ENCODE data around the gene EXOC1. TPM values are rescaled to one million over a fixed set of nuclear protein-coding genes. Genes with fewer than 3 reads are reported as not detected.

EXOC1 gene
- total and polyA plus RNA-seq, 2 of the 4 experiments (the other 2 are of a cell fraction), result 19.9 to 49.5 TPM

GRCh38 chr4:55933611-55934010, 80.2 kb downstream of the EXOC1 start:
- no CpG with 5 or more reads among the region's 2 CpGs for WGBS, 2 experiments (ENCODE audit: extremely low coverage in 2 of 2, insufficient read length in 1 of 2)
- Histone ChIP-seq H3K36me3 (ENCODE audit: control insufficient read depth, insufficient read depth, low read length) (no peaks in the 10 kb centered on the region), H4K91ac (ENCODE audit: insufficient read depth, low read depth, low read length) (no peak overlapping the region), H3K27me3 (ENCODE audit: control insufficient read depth, insufficient read depth, low read length) (no peaks in the 10 kb centered on the region), H3K23ac (ENCODE audit: low read depth, low read length) (no peak overlapping the region), H2BK5ac (ENCODE audit: low read depth, low read length, poor library complexity, severe bottlenecking) (no peak overlapping the region), H3K9me1 (ENCODE audit: insufficient read depth, low read length) (peaks cover 11% of the 10 kb centered on the region; the same call in 1 of the 2 replicates), H3K18ac (ENCODE audit: low read depth, low read length) (no peak overlapping the region), H3K4me2 (ENCODE audit: low read depth, low read length) (no peak overlapping the region), H3K4ac (ENCODE audit: low read depth, low read length) (no peak overlapping the region), H3K14ac (replicated peaks; ENCODE audit: low read depth, low read length) (no peak overlapping the region), H2BK20ac (ENCODE audit: low read depth, low read length) (no peak overlapping the region), H3K4me3 (ENCODE audit: insufficient read depth, low read depth, low read length) (no peak overlapping the region), H2BK15ac (ENCODE audit: low read depth, low read length) (no peak overlapping the region; the same call in 2 of the 3 replicates), H3K27ac (ENCODE audit: insufficient read depth, low read length) (no peak overlapping the region), H2AK9ac (replicated peaks; ENCODE audit: low read depth, low read length, poor library complexity) (no peak overlapping the region), H4K5ac (ENCODE audit: low read depth, low read length) (no peak overlapping the region), H3K4me1 (ENCODE audit: control insufficient read depth, insufficient read depth, low read length) (peaks cover 8% of the 10 kb centered on the region), H4K20me1 (ENCODE audit: insufficient read depth, low read length) (no peaks in the 10 kb centered on the region), H3K79me1 (ENCODE audit: low read depth in 1 of 2, low read length in 2 of 2) (no peaks in the 10 kb centered on the region), H3K56ac (ENCODE audit: extremely low read depth, insufficient read depth, low read length) (no peak overlapping the region), H3K9ac (ENCODE audit: low read depth, low read length) (no peak overlapping the region), H3K9me3 (ENCODE audit: control insufficient read depth, insufficient read depth, low read length) (peaks cover 3% of the 10 kb centered on the region; the same call in 1 of the 2 replicates), H2AK5ac (ENCODE audit: low read depth, low read length) (no peak overlapping the region), H4K8ac (ENCODE audit: low read depth in 2 of 2, low read length in 2 of 2) (peak overlapping the region in 1 of 2 experiments; percentile 5; a peak in 1 of 4 replicates), H2BK120ac (ENCODE audit: low read depth, low read length) (no peak overlapping the region), H2AFZ (replicated peaks; ENCODE audit: low read length, poor library complexity) (no peak overlapping the region)
- in situ Hi-C loops (cut with MboI; ENCODE audit: low sequenced_read_pairs), result no loop called here
- POLR2A ChIA-PET (ENCODE audit: unreplicated experiment), result interaction anchor here (0.7 to 1.1 kb wide), 2 partner anchors 16 to 364 kb away, joined by 6 to 8 read pairs; partner anchors contain the start of gene CEP135
- dilution Hi-C loops (cut with HindIII; ENCODE audit: low sequenced_read_pairs, unreplicated experiment), result no loop called here
- TF ChIP-seq POLR2A (IDR thresholded peaks at IDR 0.05; ENCODE audit: low read depth, low read length) (no peak), USF2 (IDR thresholded peaks at IDR 0.05; ENCODE audit: low read depth, low read length) (no peak), RAD21 (IDR thresholded peaks at IDR 0.05; ENCODE audit: low read length) (no peak), MXI1 (IDR thresholded peaks at IDR 0.05; ENCODE audit: borderline replicate concordance, low read depth, low read length) (no peak), BHLHE40 (IDR thresholded peaks at IDR 0.05; ENCODE audit: low read depth, low read length) (no peak), CHD1 (IDR thresholded peaks at IDR 0.05; ENCODE audit: low read depth, low read length) (no peak), FOS (IDR thresholded peaks at IDR 0.05; ENCODE audit: low read depth, low read length) (no peak), RCOR1 (IDR thresholded peaks at IDR 0.05; ENCODE audit: insufficient replicate concordance, low read length) (no peak), CEBPB (IDR thresholded peaks at IDR 0.05; ENCODE audit: low read depth, low read length) (no peak), NFE2L2 (IDR thresholded peaks at IDR 0.05; ENCODE audit: low read depth, low read length) (no peak), MAFK (IDR thresholded peaks at IDR 0.05; ENCODE audit: low read depth, low read length) (no peak)
- TF ChIP-seq, protein P1, sequence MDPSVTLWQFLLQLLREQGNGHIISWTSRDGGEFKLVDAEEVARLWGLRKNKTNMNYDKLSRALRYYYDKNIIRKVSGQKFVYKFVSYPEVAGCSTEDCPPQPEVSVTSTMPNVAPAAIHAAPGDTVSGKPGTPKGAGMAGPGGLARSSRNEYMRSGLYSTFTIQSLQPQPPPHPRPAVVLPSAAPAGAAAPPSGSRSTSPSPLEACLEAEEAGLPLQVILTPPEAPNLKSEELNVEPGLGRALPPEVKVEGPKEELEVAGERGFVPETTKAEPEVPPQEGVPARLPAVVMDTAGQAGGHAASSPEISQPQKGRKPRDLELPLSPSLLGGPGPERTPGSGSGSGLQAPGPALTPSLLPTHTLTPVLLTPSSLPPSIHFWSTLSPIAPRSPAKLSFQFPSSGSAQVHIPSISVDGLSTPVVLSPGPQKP (IDR thresholded peaks at IDR 0.05; ENCODE audit: borderline replicate concordance, low read depth, low read length), result no peak
- TF ChIP-seq, protein P2, sequence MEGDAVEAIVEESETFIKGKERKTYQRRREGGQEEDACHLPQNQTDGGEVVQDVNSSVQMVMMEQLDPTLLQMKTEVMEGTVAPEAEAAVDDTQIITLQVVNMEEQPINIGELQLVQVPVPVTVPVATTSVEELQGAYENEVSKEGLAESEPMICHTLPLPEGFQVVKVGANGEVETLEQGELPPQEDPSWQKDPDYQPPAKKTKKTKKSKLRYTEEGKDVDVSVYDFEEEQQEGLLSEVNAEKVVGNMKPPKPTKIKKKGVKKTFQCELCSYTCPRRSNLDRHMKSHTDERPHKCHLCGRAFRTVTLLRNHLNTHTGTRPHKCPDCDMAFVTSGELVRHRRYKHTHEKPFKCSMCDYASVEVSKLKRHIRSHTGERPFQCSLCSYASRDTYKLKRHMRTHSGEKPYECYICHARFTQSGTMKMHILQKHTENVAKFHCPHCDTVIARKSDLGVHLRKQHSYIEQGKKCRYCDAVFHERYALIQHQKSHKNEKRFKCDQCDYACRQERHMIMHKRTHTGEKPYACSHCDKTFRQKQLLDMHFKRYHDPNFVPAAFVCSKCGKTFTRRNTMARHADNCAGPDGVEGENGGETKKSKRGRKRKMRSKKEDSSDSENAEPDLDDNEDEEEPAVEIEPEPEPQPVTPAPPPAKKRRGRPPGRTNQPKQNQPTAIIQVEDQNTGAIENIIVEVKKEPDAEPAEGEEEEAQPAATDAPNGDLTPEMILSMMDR (conservative IDR thresholded peaks at IDR 0.05; ENCODE audit: low read depth, low read length), result no peak
- no TSS peak for BruUV-seq (replicated peaks)
- no peak for ATAC-seq (ENCODE audit: low read depth)
- no peak for DNase-seq
- CTCF ChIA-PET, result interaction anchor here (0.6 to 2.8 kb wide), 3 partner anchors 15 to 545 kb away, joined by 3 to 10 read pairs (median 4); partner anchors contain the start of gene CEP135
- intact Hi-C loops (cut with micrococcal nuclease), result loop anchor here (2.0 kb wide), 1 partner anchor 15 kb away; the partner anchor contains the start of gene CEP135
